ENCODE data around the gene GRM8.

GRM8 gene

DNA sequence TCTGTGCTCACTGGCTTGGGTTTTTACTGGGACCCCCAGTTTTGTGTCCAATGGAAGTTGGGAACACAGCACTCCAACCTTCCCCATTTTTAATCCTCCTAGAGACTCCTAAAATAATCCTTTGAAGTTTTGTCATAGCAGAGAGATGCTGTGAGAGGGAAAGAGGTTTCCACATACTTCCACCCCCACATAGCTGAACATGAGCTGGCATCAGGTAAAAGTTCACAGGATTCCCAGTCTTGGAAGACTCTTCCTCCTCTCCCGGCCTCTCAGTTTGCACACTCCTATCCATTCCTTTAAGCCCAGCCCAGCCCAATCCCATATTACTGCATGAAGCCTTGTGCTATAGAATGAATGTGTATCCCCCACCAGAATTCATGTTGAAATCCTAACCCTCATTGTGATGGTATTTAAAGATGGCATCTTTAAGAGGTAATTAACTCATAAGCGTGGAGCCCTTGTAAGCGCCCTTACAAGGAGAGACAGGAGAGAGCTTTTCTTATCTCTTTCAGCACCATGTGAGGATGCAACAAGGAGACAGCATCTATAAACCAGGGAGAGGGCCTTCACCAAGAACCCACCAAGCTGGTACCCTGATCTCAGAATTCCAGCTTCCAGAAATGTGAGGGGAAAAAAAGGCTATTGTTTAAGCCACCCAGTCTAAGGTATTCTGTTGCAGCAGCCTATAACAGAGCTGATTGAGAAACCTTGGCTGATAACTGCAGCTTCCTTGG lies 22.4 kb downstream of the GRM8 start:
- DNase-seq: no peak

DNA sequence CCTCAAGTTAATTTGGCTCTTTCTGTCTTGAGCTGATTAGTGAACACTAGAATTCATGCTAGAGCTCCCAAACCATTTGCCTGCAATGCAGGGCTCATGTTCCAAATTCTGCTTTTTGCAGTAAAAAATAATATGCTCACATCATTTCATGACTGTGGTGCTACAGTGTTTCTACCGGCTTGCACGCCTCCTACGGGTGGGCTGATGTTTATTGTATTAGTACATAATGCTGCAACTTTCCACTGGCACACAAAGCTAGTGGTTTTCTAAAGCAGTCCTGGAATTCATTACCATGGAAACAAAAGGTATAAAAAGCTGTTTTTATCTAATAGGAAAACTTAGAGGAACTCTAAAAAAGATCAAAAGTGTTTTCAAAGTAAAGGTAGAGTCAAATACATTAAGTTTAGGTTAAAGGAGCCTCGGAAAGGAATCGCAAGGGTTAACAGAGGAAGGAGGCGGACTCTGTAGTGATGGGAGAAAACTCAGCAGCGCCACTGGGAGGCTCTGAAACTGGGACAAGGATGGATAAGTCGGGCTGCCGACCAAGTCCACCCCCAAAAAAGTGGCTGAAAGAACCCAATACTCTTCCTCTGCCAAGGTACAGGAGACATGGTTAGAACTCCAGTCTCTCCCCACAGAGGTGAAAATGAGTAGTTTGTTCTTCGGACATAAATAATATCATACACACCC lies 25.9 kb downstream of the GRM8 start:
- DNase-seq: no peak

DNA sequence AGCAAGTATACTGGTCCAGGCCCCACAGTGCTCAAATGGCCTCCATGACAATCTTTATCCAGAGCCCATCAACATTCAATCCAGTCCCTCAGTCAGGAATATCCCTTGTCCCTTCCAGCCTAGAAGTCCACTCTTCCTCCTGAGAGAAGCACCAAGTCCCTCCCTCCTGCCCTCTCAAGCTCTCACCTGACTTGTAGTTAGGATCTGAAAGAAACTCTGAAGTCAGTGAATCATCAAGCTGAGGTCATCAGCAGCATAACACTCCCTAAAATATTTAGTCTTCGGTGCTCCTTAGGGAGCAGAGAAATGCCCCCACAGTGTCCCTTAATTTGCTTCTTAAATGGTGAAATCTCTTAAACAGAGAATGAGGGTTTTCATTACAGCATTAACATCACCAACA lies 31.0 kb downstream of the GRM8 start:
- no peak for DNase-seq

DNA sequence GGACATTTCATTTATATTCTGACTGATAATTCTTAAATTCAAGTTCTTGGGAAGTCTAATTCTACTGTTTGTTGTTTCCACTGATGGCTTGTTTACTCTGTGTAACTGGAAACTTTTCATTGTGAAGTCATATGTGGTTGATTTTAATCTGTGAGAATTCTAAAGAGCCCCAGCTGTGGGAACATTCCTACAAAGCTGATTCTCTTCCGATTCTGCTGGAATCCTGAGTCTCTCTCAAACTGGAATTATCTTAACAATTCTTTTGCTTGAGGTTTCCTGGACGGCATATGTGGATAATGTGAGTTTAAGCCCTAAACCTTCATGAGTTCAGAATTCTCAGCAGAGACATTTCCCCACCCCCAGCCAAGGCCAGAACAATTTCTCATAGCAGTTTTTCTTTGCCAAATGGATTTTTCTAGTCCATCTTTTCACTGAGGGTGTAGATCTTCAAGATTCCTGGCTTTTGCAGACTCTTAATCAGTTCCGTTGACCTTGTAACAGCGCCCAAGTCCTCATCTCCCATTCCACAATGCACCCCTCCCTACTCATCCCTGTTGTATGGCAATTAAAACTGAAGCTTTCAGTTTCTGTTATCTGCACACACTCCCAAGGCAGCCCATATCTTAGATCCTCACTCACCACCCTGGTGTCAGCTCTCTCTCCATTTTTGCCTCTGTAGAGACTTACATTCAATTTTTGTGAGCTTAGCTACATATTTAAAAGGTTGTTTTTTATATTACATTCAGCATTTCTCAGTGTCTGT lies 37.6 kb downstream of the GRM8 start:
- DNase-seq: no peak

DNA sequence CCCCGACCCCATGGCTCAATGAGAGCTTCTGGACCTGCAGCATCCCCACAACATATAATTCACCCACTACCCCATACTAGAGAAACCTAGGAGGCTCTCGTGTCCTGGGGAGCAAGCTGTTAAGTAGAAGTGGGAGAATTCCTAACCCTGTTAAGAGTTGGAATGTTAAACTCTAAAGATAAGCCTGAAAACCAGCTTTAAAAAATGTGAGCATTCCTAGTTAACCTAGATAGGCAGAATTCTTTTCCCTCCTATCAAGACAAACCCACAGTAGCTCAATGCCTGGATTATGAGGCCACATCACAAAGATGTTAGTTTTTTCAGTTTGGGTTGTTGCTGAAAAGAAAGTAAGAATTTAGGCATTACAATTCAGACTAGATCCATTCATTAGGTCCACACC lies 42.9 kb downstream of the GRM8 start:
- DNase-seq: no peak

DNA sequence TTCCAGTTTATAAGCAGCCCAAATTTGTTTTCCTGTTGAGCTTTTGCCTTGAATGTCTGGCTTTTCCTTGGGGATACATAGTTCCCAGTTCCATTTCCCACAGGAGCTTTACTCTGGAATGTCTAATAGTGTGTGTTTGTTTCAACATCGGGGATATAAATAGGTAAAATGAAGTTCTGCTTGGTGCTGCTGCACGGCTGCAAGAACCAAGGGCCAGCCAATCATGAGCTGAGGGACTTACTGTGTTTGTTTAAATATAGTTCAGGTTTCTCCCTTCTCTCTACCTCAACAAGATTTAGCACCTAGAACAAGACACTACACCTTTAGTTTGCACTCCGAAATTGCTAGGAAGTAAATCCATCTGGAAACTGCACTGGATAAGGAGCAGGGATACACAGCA lies 43.9 kb downstream of the GRM8 start:
- no peak for DNase-seq

DNA sequence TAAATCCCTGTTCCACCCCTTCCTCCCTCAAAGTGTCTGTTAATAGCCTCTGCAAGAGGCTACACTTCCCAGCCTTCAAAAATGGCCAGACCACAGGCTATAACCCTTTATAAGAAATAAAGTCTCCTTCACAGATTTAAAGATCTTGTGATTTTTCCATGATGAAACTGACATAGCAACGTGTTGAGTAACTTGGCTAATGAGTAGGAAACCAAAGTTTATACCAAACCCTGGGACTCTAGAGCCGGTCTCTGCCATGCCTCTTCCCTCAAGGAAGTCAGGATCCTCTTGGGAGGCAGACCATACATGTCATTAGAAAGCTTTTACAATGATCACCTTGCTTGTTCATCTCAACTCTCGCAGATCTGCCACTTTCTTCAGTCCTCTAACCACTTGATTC lies 44.4 kb downstream of the GRM8 start:
- DNase-seq: no peak

DNA sequence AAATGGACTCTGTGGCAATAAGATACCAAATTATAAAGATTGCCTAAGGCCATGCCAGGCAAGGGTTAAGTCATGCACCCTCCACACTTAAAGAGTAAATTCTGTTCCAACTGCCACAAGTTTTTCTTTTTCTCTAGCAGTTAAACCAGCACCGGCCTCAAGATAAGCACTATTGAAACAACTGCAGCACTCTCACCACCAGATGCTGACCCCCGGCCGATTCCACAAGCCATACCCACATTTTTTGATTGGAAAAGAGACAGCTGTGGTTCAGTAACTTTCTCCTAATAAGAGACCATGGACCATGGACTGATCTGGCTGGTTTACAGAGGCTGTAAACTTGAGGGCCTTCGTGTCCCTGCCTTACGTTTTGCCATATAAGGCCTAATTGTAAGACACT lies 44.9 kb downstream of the GRM8 start:
- DNase-seq: no peak

DNA sequence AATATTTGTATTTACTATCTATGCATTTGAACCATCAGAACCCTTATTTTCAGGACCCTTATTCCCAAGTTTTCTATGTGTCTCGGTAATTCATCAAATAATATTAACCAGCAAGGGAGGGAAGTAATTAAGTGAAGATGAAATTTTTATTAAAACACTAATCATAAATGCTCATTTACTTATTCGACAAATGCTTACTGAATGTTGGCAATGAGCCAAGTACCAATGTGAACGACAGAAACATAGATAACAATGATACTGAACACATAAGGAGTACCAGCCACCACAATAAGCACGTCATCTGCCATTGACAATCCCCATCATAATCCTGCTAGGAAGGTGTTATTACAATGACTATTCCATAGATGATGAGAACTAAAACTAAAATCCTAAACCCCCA lies 45.5 kb downstream of the GRM8 start:
- DNase-seq: no peak

DNA sequence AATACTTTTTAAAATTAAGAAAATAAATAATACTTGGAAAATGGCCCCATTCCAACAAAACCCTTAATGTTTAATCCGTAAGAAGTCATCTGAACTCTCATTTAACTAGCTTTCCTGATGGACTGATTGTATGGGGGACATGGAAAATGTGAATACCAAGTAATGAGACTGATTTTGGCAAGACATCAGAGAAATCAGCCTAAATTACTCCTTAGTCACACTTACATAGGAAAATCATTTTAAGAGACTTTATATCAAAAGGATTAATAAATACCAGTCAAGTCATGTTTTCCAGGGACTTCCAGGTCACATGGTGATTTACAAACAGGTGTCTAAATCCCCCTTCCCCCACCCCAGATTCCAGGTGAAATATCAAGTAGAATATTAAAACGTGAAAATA lies 58.2 kb downstream of the GRM8 start:
- no peak for DNase-seq

DNA sequence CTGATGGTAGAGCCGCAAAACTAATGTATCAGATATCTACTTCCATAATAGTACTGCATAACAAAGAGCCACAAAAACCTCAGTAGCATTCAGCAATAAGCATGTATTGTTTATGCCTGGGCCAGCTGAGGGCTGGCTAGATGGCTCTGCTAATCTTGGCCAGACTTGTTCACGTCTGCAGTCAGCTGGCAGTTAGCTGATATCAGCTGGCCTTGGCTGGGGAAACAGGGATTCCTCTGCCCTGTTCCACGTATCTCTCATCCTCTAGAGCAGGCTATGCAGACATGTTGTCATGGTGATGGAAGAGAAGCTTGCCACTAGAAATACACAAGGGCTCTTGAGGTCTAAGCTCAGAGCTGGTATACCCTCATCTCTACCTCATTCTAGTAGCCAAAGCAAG lies 62.9 kb downstream of the GRM8 start:
- no peak for DNase-seq

DNA sequence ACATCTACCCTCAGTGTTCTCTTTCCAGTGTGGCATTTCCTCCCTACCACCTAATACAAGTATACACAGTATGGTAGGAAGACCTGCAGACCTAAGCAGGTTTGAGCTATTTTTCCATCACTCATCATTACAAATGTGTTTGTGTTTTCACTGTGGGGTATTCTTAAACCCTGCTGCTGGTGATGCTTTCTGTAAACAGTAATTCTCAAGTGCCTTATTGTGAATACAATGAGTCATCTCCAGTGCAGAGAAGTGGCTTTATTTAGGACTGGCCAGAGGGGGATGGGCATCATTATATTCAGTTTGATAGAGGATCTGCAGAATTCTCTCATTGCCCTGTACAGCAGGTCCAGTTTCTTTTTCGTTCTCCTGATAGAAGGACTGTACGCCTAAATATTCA lies 63.7 kb downstream of the GRM8 start:
- no peak for DNase-seq

DNA sequence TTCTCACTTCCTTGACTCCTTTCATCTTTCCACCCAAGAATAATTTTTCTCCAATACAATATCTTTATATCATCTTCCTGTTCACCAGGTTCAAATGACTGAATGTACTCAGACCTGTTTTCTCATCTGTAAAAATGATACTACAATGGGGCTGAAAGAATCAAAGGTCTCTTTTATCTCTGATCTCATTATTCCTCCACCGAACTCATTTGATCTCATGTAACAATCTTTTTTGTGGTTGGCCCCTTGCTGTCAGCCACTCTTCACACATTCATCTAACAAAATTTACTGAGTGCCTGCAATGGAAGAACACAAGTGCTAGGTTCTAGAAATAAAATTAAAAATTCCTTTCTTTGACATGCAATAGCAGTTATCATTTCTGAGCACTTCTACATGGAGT lies 65.0 kb downstream of the GRM8 start:
- DNase-seq: no peak

DNA sequence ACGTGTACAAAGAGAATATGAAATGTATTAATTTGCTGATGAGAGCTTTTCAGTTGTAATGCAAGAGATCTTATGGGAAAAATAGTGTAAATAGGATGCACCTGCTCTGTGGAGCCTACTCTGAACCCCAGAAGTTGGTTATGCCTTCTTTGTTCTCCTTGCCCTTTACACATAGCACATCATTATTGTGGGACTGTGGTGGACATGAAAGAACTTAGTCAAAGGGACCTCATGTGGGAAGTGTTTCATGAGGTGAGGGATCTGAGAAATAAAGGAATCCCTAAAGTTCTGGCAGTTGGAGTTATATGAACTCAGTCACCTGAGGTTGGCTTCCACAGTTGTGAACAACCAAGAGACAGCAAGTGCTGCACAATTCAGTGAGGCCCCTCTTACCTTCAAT lies 66.1 kb downstream of the GRM8 start:
- no peak for DNase-seq

DNA sequence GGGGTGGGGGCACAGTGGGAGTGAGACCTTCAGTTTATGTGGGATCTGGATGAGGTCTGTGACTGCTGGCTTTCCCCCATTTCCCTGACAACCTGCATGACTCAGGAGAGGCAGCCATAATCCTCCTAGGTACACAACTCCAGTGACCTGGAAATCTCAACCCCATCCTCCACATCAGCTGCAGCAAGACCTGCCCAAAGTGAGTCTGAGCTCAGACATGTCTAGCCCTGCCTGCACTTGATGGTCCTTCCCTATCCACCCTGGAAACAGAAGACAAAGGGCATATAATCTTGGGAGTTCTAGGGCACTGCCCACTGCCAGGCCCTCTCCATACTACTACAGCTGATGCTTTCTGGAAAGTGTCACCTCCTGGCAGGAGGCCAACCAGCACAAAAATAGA lies 75.6 kb downstream of the GRM8 start:
- no peak for DNase-seq

DNA sequence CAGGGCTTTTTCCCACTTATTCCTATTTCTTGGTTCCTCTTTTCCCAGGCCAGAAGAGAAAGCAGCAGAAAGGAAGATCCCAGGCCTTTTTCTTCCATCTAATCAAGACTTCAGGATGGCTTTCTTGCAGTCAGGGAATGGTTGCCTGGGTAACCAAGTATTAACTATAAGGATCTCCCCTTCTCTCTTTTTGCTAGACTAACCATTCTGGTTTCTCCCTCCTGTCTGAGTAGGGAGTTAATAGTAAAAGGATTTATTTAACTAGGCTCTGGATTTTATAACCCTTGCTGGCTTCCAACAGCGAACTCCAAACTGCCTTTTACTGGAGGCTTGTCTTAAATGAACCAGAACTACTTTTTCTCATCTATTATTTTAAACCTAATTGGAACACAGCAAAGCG lies 90.4 kb downstream of the GRM8 start:
- DNase-seq: no peak

DNA sequence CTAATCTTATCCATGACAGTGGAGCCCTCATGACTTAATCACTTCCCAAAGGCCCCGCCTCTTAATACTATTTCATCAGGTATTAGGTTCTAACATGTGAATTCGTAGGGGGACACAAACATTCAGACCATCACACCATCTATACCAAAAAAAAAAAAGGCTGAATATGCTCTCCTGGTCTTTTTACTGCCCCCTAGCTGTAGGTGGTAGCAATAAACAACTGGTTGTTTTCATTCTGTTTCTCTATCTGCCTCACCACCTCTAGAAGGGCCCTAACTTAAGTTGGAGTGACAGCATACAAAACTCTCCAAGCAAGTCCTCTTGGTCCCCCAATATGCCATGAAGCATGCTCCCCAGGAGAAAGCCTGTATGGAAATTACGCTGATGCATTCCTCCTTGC lies 94.1 kb downstream of the GRM8 start:
- no peak for DNase-seq

DNA sequence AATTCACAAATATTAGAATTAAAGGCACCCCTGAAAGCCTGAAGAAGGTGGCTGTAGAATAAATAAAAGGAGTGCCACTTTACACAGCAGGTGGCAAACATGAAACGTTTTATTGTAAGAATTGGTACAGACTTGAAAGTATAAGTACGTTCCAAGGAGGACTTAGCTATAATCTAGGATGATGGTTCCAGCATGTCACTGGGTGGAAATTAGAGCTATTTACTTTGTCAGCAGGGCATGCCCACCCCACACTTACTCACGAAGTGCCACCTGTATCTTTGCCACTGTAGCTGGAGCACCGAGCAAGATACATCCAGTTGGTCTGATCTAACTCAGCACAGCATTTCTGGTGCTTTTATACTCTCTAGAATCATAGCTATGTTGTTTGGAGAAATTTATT lies 97.8 kb downstream of the GRM8 start:
- no peak for DNase-seq

DNA sequence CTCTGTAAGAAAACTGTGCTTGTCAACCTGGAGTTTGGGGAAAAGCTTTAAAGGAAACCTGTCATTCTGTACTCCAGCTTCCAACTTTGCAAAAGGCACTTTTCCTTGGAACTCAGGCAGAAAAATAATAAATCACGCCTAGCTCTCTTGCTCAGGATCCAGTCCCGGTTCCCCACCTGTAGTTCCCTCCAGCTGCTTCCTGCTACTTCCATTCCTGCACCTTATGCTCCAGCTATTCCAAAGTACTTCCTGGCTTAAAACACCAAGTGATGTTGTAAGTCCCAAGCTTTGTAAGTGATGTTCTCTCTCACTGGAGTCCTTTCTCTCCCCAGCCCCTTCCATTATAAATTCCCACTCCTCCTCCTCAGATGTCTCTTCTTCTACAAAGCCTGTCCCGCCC lies 98.6 kb downstream of the GRM8 start:
- DNase-seq: no peak

DNA sequence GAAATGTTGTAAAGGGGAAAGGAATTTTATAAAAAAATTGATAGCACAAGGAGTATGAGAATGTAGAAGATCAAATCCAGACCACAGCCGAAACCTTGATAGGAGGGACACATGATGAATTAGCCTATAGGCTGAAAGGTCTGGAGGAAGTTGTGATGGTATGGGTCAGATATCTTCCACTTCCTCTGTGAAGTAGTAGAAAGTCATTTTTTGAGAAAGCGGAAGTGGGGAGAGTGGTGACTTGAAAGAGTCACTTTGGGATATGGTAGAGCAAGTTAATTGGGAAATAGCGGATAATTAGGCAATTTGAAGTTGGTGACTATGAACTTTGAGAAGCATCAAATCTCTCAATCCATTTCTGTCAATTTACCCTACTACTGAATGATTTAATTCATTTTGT lies 99.4 kb downstream of the GRM8 start:
- no peak for DNase-seq

DNA sequence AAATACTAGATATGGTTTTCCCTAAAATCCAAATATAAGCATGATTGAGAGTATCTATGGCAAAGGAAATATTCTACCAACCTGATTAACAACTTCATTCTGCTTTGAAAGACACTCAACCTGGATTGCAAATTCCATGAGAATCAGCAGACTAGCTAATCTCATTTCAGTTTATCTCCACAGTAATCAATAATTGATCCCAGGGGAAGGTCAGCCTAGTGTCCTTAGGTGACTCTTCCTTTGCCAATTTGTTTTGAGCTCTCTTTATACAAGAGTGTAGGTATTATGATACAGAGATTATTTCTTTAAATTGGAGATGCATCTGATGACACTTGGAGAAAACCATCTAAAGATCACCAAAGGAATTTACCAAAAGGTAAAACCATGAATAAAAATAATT lies 100.3 kb downstream of the GRM8 start:
- no peak for DNase-seq

DNA sequence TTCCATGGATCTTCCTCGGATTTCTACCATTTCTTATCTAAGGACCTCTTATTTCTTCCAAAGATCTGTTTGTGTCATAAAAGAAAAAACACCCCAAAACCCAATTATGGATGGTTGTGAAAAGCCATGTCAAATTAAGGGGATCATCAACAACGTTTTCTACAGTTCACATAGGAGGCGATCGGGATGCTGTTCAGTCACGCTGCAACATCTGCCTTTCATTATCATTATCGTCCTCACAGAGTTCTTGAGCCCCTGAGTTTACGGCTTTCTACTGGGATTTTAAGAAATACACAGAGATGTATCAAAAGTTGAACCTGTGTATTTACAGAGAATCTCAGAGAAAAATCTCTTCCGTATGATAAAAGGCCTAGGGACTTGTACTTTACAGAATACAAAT lies 101.4 kb downstream of the GRM8 start:
- no peak for DNase-seq

DNA sequence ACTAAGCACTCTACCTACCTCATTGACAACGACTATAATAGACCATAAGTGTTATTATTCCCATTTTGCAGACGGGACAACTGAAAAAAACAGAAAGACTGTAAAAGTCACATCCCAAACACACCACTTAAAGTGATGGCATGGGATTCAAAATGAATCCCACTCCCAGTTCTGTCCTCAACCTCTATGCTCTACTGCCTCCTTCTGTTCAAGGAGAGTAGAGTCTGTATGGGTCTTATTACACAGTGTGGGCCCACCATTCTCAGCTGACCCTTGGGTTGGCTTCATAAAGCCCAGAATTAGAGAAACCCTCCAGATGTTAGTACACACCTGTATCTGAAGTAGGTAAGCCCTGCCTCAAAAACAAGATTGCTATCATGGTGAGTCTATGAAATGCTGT lies 102.2 kb downstream of the GRM8 start:
- DNase-seq: no peak
